WTC11 (cell line): ENCODE data around the gene UQCC3. TPM values are rescaled to one million over a fixed set of nuclear protein-coding genes. Genes with fewer than 3 reads are reported as not detected.
"Not testable (repeated sequence)": the region's sequence is repeated elsewhere in the genome, so short reads cannot be mapped to it uniquely, and the experiment has no call there.

Experiments used
- ATAC-seq: fragments of 200-7000 bp; cut with Tn5 transposase; 2 replicates; pipeline ENCODE4 v1.10.0; 2021; ENCODE audit warnings: mild to moderate bottlenecking, moderate library complexity
- CTCF ChIA-PET: fragments of 300-600 bp; sonication (Branson Sonifier 250); formaldehyde crosslinking; loops from one replicate; lab custom pipeline; 2021; ENCODE audit warnings: antibody characterized with exemption; lab: Charles Lee
- POLR2A ChIA-PET: fragments of 350-600 bp; sonication (Branson Sonifier 250); formaldehyde crosslinking; loops from one replicate; lab custom pipeline; 2021; ENCODE audit warnings: antibody characterized with exemption; lab: Charles Lee
- DNase-seq: peaks from one replicate; pipeline ENCODE4 v3.0.0; 2021; ENCODE audit warnings: low spot score
- H3K27ac Mint-ChIP-seq: 2 replicates; pipeline ENCODE4 v1.8.0; 2021; ENCODE audit warnings: mixed read lengths
- H3K27me3 Mint-ChIP-seq: 2 replicates; pipeline ENCODE4 v1.8.0; 2021; ENCODE audit warnings: low read depth, mild to moderate bottlenecking, moderate library complexity, mixed read lengths
- H3K36me3 Mint-ChIP-seq: 2 replicates; pipeline ENCODE4 v1.8.0; 2021; ENCODE audit warnings: mixed read lengths
- H3K4me1 Mint-ChIP-seq: 2 replicates; pipeline ENCODE4 v1.8.0; 2022; ENCODE audit warnings: mixed read lengths
- H3K4me3 Mint-ChIP-seq: 2 replicates; pipeline ENCODE4 v1.8.0; 2021; ENCODE audit warnings: mild to moderate bottlenecking, moderate library complexity, mixed read lengths
- H3K9me3 Mint-ChIP-seq: 2 replicates; pipeline ENCODE4 v1.8.0; 2021; ENCODE audit warnings: mixed read lengths
- CTCF ChIP-seq: fragments of 200-600 bp; IDR thresholded peaks from 2 replicates; pipeline ENCODE4 v1.8.0; 2022; ENCODE audit warnings: antibody characterized with exemption
- EMX1 ChIP-seq: fragments of 250-450 bp; sonication (Bioruptor Pico); IDR thresholded peaks from 2 replicates; pipeline ENCODE4 v1.8.0; 2021; ENCODE audit warnings: mild to moderate bottlenecking
- ETV6 ChIP-seq: sonication (generic); formaldehyde crosslinking; IDR thresholded peaks from 2 replicates; pipeline ENCODE4 v1.8.1; 2022; ENCODE audit warnings: mild to moderate bottlenecking, missing genetic modification reagents
- HMGA2 ChIP-seq: fragments of 250-450 bp; sonication (Bioruptor Pico); IDR thresholded peaks from 2 replicates; pipeline ENCODE4 v1.4.0; 2021; ENCODE audit warnings: mild to moderate bottlenecking, moderate library complexity
- NFE2L1 ChIP-seq: sonication (generic); formaldehyde crosslinking; IDR thresholded peaks from 2 replicates; pipeline ENCODE4 v1.8.1; 2023; ENCODE audit warnings: missing genetic modification reagents
- NR1H2 ChIP-seq: sonication (generic); formaldehyde crosslinking; IDR thresholded peaks from 2 replicates; pipeline ENCODE4 v1.9.0; 2021; ENCODE audit warnings: mild to moderate bottlenecking, moderate library complexity, missing genetic modification reagents
- OVOL2 ChIP-seq: fragments of 250-450 bp; sonication (Bioruptor Pico); IDR thresholded peaks from 2 replicates; pipeline ENCODE4 v1.9.0; 2021; ENCODE audit warnings: mild to moderate bottlenecking, borderline replicate concordance
- PRRX2 ChIP-seq: fragments of 250-450 bp; sonication (Bioruptor Pico); IDR thresholded peaks from 2 replicates; pipeline ENCODE4 v1.8.0; 2021; ENCODE audit warnings: mild to moderate bottlenecking
- RORB ChIP-seq: fragments of 250-450 bp; sonication (Bioruptor Pico); IDR thresholded peaks from 2 replicates; pipeline ENCODE4 v1.9.0; 2021; ENCODE audit warnings: mild to moderate bottlenecking
- SMAD4 ChIP-seq: sonication (generic); formaldehyde crosslinking; IDR thresholded peaks from 2 replicates; pipeline ENCODE4 v1.8.0; 2022; ENCODE audit warnings: mild to moderate bottlenecking, missing genetic modification reagents
- TEAD1 ChIP-seq: sonication (generic); formaldehyde crosslinking; IDR thresholded peaks from 2 replicates; pipeline ENCODE4 v1.8.0; 2022; ENCODE audit warnings: mild to moderate bottlenecking, missing genetic modification reagents
- TEAD4 ChIP-seq: sonication (generic); formaldehyde crosslinking; IDR thresholded peaks from 2 replicates; pipeline ENCODE4 v1.8.0; 2022; ENCODE audit warnings: mild to moderate bottlenecking, missing genetic modification reagents
- ZNF138 ChIP-seq: sonication (generic); formaldehyde crosslinking; conservative IDR thresholded peaks from 2 replicates; pipeline ENCODE4 v1.8.1; 2022; ENCODE audit warnings: mild to moderate bottlenecking, moderate library complexity, missing genetic modification reagents
- ZNF232 ChIP-seq: sonication (generic); formaldehyde crosslinking; IDR thresholded peaks from 2 replicates; pipeline ENCODE4 v1.8.0; 2022; ENCODE audit warnings: mild to moderate bottlenecking, missing genetic modification reagents
- ZNF263 ChIP-seq: sonication (generic); formaldehyde crosslinking; IDR thresholded peaks from 2 replicates; pipeline ENCODE4 v1.8.1; 2022; ENCODE audit warnings: low read depth, mild to moderate bottlenecking, moderate library complexity, missing genetic modification reagents
- ZNF317 ChIP-seq: sonication (generic); formaldehyde crosslinking; IDR thresholded peaks from 2 replicates; pipeline ENCODE4 v1.8.1; 2023; ENCODE audit warnings: low read depth, mild to moderate bottlenecking, moderate library complexity, missing genetic modification reagents, borderline replicate concordance
- ZNF396 ChIP-seq: fragments of 250-450 bp; sonication (Bioruptor Pico); IDR thresholded peaks from 2 replicates; pipeline ENCODE4 v1.8.0; 2021; ENCODE audit warnings: mild to moderate bottlenecking, moderate library complexity, borderline replicate concordance
- ZNF425 ChIP-seq: fragments of 250-450 bp; sonication (Bioruptor Pico); conservative IDR thresholded peaks from 2 replicates; pipeline ENCODE4 v1.9.0; 2021; ENCODE audit warnings: mild to moderate bottlenecking
- ZNF671 ChIP-seq: fragments of 250-450 bp; sonication (Bioruptor Pico); IDR thresholded peaks from 2 replicates; pipeline ENCODE4 v1.8.0; 2021; ENCODE audit warnings: mild to moderate bottlenecking
- total RNA-seq: library from RNA; stranded (reverse); gene quantifications from 3 replicates; pipeline ENCODE4 v1.2.3, GENCODE V29; 2021
- TF ChIP-seq, protein P1 (sequence below): sonication (generic); formaldehyde crosslinking; IDR thresholded peaks from 2 replicates; pipeline ENCODE4 v1.8.0; 2023; ENCODE audit warnings: missing genetic modification reagents, mild to moderate bottlenecking, borderline replicate concordance

Gene UQCC3
- total RNA-seq, 1 experiment from 2014 or later: 18.1 TPM

GRCh38 chr11:62694455-62695167, 23.1 kb downstream of the UQCC3 start:
- H3K27ac Mint-ChIP-seq: peak overlapping the region; percentile 73
- no peaks in the 10 kb centered on the region for H3K27me3 Mint-ChIP-seq
- ChIA-PET CTCF (interaction anchor here (0.6 to 2.8 kb wide), 28 partner anchors 11 to 300 kb away, joined by 3 to 14 read pairs (median 4); partner anchors contain the start of genes B3GAT3, BSCL2, C11orf98 and EEF1G), POLR2A (interaction anchor here (1.2 kb wide), 1 partner anchor 103 kb away, joined by 3 read pairs; the partner anchor contains the start of gene TUT1)
- ATAC-seq (peak; percentile 84), DNase-seq (peak; percentile 86)
- H3K9me3 Mint-ChIP-seq: no peaks in the 10 kb centered on the region
- peaks cover 32% of the 10 kb centered on the region for H3K36me3 Mint-ChIP-seq
- H3K4me1 Mint-ChIP-seq: peaks cover 2% of the 10 kb centered on the region; the same call in 1 of the 2 replicates
- TF ChIP-seq NR1H2 (CRISPR knock-in tag) (no peak), ZNF317 (CRISPR knock-in tag) (no peak), CTCF (peak; percentile 84)
- no peak overlapping the region for H3K4me3 Mint-ChIP-seq

DNA sequence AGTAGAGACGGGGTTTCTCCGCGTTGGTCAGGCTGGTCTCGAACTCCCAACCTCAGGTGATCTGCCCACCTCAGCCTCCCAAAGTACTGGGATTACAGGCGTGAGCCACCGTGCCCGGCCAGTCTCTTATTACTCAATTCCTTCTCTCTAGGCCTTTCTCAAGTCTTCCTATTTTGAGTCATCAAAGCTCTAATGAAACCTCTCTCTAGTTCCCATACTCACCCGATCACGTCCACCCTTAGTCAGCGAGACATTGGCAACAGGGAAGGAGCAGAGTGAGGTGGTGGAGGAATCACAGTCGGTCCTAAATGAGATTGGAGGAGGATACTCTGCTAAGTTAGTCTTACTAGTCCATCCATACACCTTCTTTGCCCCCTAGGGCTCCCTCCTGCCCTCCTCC, 30.8 kb downstream of the UQCC3 start:
- POLR2A ChIA-PET: no interaction called here
- CTCF ChIA-PET: no interaction called here

DNA sequence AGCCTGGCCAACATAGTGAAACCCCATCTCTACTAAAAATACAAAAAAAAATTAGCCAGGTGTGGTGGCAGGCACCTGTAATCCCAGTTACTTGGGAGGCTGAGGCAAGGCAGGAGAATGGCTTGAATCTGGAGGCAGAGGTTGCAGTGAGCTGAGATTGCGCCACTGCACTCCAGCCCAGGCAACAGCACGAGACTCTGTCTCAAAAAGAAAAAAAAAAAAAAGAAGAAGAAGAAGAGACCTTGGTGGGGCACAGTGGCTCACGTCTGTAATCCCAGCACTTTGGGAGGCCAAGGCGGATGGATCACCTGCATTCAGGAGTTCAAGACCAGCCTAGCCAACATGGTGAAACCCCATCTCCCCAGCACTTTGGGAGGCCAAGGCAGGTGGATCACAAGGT, 32.4 kb downstream of the UQCC3 start:
- H3K27ac Mint-ChIP-seq, H3K27me3 Mint-ChIP-seq, CTCF ChIA-PET, DNase-seq, ATAC-seq, H3K9me3 Mint-ChIP-seq, H3K4me3 Mint-ChIP-seq: not testable (repeated sequence)
- Mint-ChIP-seq H3K4me1 (peaks cover 28% of the 10 kb centered on the region), H3K36me3 (peaks cover 28% of the 10 kb centered on the region)
- POLR2A ChIA-PET: interaction anchor here (0.6 to 1.1 kb wide), 2 partner anchors 14 to 39 kb away, joined by 3 to 8 read pairs; partner anchors contain the start of genes C11orf98, CSKMT and LRRN4CL

More for the DNA sequence above, 30.8 kb downstream of the UQCC3 start:
- peak overlapping the region; percentile 62; the same call in 1 of the 2 replicates for H3K27ac Mint-ChIP-seq
- DNase-seq (no peak), ATAC-seq (no peak)
- H3K9me3 Mint-ChIP-seq: no peaks in the 10 kb centered on the region
- peaks cover 33% of the 10 kb centered on the region for H3K36me3 Mint-ChIP-seq
- TF ChIP-seq RORB (CRISPR knock-in tag): no peak
- no peak for TF ChIP-seq SMAD4 (CRISPR knock-in tag)
- no peak for TF ChIP-seq ZNF396 (CRISPR knock-in tag)
- TF ChIP-seq, protein P1, sequence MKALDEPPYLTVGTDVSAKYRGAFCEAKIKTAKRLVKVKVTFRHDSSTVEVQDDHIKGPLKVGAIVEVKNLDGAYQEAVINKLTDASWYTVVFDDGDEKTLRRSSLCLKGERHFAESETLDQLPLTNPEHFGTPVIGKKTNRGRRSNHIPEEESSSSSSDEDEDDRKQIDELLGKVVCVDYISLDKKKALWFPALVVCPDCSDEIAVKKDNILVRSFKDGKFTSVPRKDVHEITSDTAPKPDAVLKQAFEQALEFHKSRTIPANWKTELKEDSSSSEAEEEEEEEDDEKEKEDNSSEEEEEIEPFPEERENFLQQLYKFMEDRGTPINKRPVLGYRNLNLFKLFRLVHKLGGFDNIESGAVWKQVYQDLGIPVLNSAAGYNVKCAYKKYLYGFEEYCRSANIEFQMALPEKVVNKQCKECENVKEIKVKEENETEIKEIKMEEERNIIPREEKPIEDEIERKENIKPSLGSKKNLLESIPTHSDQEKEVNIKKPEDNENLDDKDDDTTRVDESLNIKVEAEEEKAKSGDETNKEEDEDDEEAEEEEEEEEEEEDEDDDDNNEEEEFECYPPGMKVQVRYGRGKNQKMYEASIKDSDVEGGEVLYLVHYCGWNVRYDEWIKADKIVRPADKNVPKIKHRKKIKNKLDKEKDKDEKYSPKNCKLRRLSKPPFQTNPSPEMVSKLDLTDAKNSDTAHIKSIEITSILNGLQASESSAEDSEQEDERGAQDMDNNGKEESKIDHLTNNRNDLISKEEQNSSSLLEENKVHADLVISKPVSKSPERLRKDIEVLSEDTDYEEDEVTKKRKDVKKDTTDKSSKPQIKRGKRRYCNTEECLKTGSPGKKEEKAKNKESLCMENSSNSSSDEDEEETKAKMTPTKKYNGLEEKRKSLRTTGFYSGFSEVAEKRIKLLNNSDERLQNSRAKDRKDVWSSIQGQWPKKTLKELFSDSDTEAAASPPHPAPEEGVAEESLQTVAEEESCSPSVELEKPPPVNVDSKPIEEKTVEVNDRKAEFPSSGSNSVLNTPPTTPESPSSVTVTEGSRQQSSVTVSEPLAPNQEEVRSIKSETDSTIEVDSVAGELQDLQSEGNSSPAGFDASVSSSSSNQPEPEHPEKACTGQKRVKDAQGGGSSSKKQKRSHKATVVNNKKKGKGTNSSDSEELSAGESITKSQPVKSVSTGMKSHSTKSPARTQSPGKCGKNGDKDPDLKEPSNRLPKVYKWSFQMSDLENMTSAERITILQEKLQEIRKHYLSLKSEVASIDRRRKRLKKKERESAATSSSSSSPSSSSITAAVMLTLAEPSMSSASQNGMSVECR (CRISPR knock-in tag): no peak
- TF ChIP-seq OVOL2 (CRISPR knock-in tag): no peak
- no peak for TF ChIP-seq ZNF232 (CRISPR knock-in tag)
- TF ChIP-seq TEAD1 (CRISPR knock-in tag): no peak
- TF ChIP-seq EMX1 (CRISPR knock-in tag): no peak
- no peak for TF ChIP-seq ZNF671
- no peak for TF ChIP-seq ETV6 (CRISPR knock-in tag)
- no peak for TF ChIP-seq TEAD4
- TF ChIP-seq HMGA2 (CRISPR knock-in tag): no peak
- no peak for TF ChIP-seq ZNF263
- no peak for TF ChIP-seq ZNF138 (CRISPR knock-in tag)
- TF ChIP-seq PRRX2 (CRISPR knock-in tag): no peak
- TF ChIP-seq NFE2L1 (CRISPR knock-in tag): no peak
- TF ChIP-seq ZNF425 (CRISPR knock-in tag): no peak
- H3K4me1 Mint-ChIP-seq: peaks cover 13% of the 10 kb centered on the region
- H3K4me3 Mint-ChIP-seq: no peak overlapping the region
- no peaks in the 10 kb centered on the region; the same call in 1 of the 2 replicates for H3K27me3 Mint-ChIP-seq
